ENCODE data around the gene DOCK1.

The DOCK1 gene

GRCh38 chr10:127400216-127400615 lies 495.0 kb downstream of the DOCK1 start:
- TF ChIP-seq, protein P1, sequence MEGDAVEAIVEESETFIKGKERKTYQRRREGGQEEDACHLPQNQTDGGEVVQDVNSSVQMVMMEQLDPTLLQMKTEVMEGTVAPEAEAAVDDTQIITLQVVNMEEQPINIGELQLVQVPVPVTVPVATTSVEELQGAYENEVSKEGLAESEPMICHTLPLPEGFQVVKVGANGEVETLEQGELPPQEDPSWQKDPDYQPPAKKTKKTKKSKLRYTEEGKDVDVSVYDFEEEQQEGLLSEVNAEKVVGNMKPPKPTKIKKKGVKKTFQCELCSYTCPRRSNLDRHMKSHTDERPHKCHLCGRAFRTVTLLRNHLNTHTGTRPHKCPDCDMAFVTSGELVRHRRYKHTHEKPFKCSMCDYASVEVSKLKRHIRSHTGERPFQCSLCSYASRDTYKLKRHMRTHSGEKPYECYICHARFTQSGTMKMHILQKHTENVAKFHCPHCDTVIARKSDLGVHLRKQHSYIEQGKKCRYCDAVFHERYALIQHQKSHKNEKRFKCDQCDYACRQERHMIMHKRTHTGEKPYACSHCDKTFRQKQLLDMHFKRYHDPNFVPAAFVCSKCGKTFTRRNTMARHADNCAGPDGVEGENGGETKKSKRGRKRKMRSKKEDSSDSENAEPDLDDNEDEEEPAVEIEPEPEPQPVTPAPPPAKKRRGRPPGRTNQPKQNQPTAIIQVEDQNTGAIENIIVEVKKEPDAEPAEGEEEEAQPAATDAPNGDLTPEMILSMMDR (IDR thresholded peaks at IDR 0.05; ENCODE audit: control insufficient read depth, extremely low read depth, insufficient read depth) = no peak
- no peak for DNase-seq (ENCODE audit: low read depth)
- no peak overlapping the region for H3K4me3 ChIP-seq (ENCODE audit: low read depth, low read length)

DNA sequence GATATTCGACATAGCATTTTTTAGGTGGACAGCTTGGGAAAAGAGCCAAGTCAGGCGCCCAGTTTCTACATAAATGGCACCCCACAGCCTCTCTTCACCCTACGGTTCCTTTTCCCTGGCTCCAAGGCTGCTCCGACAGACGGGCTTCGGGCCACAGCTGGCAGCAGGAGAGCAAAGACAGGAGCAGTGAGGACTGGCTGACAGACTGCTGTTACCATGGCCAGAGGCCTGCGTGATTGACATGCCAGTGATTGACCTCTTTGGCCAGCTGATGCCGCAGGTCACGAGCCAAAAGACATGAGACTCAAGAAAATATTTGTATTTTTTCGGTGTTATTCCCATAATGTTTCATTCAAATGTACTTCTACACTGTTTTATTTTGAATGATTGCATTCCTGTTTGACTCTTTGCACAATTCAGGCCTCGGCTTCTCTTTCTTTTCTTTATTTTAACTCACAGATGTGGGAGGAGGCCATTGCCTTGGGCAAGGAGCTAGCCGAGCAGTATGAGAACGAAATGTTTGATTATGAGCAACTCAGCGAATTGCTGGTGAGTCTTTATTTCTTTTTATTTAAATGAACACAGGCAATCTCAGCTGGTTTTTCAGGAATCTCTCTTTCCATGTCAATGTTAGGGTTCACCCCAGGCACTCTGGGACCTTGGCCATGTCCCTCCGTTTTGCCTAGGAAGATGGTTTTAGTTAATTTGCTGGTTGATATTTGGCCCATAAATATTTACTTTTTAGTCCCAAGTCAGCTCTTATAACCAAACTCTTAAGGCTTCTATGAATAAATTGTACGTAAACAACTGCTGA lies 497.6 kb downstream of the DOCK1 start:
- H3K4me3 ChIP-seq (ENCODE audit: low read depth, low read length) = no peak overlapping the region
- DNase-seq (ENCODE audit: low read depth) = no peak
- TF ChIP-seq, protein P1 (IDR thresholded peaks at IDR 0.05; ENCODE audit: control insufficient read depth, extremely low read depth, insufficient read depth) = no peak

GRCh38 chr10:127405221-127405620 lies 500.0 kb downstream of the DOCK1 start:
- no peak for DNase-seq (ENCODE audit: low read depth)
- no peak overlapping the region for H3K4me3 ChIP-seq (ENCODE audit: low read depth, low read length)
- TF ChIP-seq, protein P1 (IDR thresholded peaks at IDR 0.05; ENCODE audit: control insufficient read depth, extremely low read depth, insufficient read depth) = no peak

DNA sequence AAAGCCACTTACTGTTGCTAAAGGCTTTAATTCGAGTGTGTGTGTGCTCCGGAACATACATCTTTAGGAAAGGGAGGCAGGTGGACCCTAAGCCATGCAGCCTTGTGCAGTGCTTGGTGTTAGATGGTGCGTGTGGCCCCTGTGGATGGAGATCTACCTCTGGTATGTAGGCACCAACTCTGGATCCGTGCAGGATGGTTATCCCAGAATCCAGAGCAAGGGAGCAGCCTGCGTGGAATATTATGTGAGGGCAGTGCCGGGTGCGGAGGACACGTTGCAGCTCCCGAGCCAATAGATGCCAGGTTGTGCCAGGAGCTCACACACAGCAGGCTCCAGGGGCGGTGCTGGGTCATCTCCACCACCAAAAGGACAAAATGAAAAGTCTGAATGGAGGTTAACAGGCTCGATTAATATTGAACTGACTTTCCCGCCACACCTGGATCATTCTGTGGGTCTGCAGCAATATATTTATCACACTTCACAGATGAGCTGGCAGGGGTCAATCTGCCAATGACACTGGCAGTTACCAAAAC lies 500.9 kb downstream of the DOCK1 start:
- DNase-seq (ENCODE audit: low read depth) = no peak
- TF ChIP-seq, protein P1 (IDR thresholded peaks at IDR 0.05; ENCODE audit: control insufficient read depth, extremely low read depth, insufficient read depth) = no peak
- H3K4me3 ChIP-seq (ENCODE audit: low read depth, low read length) = no peak overlapping the region

GRCh38 chr10:127407551-127407950 lies 502.3 kb downstream of the DOCK1 start:
- TF ChIP-seq, protein P1 (IDR thresholded peaks at IDR 0.05; ENCODE audit: control insufficient read depth, extremely low read depth, insufficient read depth) = no peak
- no peak overlapping the region for H3K4me3 ChIP-seq (ENCODE audit: low read depth, low read length)
- DNase-seq (ENCODE audit: low read depth) = no peak

DNA sequence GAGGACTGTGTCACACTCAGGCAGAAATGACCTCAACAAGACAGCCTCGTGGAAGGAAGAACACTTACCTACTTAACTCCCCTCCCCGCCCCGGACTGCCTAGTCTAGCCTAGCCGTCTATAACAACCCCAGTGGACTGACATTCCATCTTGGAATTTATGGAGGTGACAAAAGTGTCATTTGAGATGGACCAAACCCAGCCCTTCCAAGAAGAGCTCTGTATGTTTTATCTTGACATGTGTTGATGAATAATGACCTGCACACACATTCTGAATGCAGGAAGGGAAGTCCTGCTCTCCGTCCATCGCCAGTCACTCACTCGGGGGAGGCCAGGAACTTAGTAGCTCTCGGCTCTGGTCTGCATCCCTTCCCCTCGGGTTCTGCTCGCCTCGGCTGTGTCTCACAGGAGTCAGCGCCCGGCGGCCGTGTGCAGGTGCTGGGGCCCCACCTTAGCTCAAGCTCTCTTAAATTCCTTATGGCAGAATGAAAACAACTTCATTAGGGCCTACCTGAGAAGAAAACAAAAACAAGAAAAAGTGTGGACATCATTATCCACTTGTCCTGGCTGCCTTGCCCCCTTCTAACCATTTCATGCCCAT lies 503.0 kb downstream of the DOCK1 start:
- no peak overlapping the region for H3K4me3 ChIP-seq (ENCODE audit: low read depth, low read length)
- DNase-seq (ENCODE audit: low read depth) = no peak
- TF ChIP-seq, protein P1 (IDR thresholded peaks at IDR 0.05; ENCODE audit: control insufficient read depth, extremely low read depth, insufficient read depth) = no peak

Measured in LNCaP clone FGC (cell line).